HepG2 (cell line): ENCODE results near the gene NOSTRIN. TPM values are rescaled to one million over a fixed set of nuclear protein-coding genes. Genes with fewer than 3 reads are reported as not detected.

Experiments
- DMTF1 ChIP-seq: sonication (generic); formaldehyde crosslinking; IDR thresholded peaks from 2 replicates; pipeline ENCODE4 v1.4.0; 2020; ENCODE audit warnings: mild to moderate bottlenecking, missing genetic modification reagents
- EEA1 ChIP-seq: sonication (generic); formaldehyde crosslinking; IDR thresholded peaks from 2 replicates; pipeline ENCODE4 v1.5.1; 2020; ENCODE audit warnings: mild to moderate bottlenecking, missing genetic modification reagents, borderline replicate concordance
- FOSL2 ChIP-seq: sonication (generic); formaldehyde crosslinking; IDR thresholded peaks from 2 replicates; pipeline ENCODE4 v1.4.0; 2020; ENCODE audit warnings: missing genetic modification reagents
- HDAC2 ChIP-seq: sonication (generic); formaldehyde crosslinking; IDR thresholded peaks from 2 replicates; pipeline ENCODE4 v1.4.0; 2020; ENCODE audit warnings: missing genetic modification reagents
- KAT7 ChIP-seq: IDR thresholded peaks from 2 replicates; pipeline ENCODE4 v1.6.1; 2018; ENCODE audit warnings: borderline replicate concordance, missing compliant biosample characterization
- MED13 ChIP-seq: sonication (generic); formaldehyde crosslinking; IDR thresholded peaks from 2 replicates; pipeline ENCODE4 v1.5.0; 2020; ENCODE audit warnings: missing genetic modification reagents
- NCOA2 ChIP-seq: sonication (generic); formaldehyde crosslinking; IDR thresholded peaks from 2 replicates; pipeline ENCODE4 v1.8.0; 2022; ENCODE audit warnings: inconsistent platforms
- NR2F2 ChIP-seq: IDR thresholded peaks from 2 replicates; pipeline ENCODE4 v1.6.1; 2012; ENCODE audit warnings: low read depth, inconsistent platforms, borderline replicate concordance
- PLRG1 ChIP-seq: fragments of 450-650 bp; conservative IDR thresholded peaks from 2 replicates; pipeline ENCODE4 v1.6.1; 2016
- PTBP1 ChIP-seq: fragments of 200-400 bp; formaldehyde crosslinking; IDR thresholded peaks from 2 replicates; pipeline ENCODE4 v1.6.1; 2018; ENCODE audit warnings: low read length, low read depth; ENCODE audit not compliant: poor library complexity, severe bottlenecking
- SIN3B ChIP-seq: fragments of 150-350 bp; IDR thresholded peaks from 2 replicates; pipeline ENCODE4 v1.6.1; 2014; ENCODE audit warnings: low read length
- SRSF9 ChIP-seq: fragments of 200-400 bp; formaldehyde crosslinking; IDR thresholded peaks from 2 replicates; pipeline ENCODE4 v1.6.1; 2018; ENCODE audit warnings: borderline replicate concordance, mild to moderate bottlenecking, low read depth, low read length; ENCODE audit not compliant: insufficient read depth, poor library complexity, severe bottlenecking
- TCF7 ChIP-seq: sonication (generic); IDR thresholded peaks from 2 replicates; pipeline ENCODE4 v1.6.1; 2016; ENCODE audit warnings: antibody characterized with exemption, low read depth
- ZBTB7B ChIP-seq: sonication (generic); formaldehyde crosslinking; IDR thresholded peaks from 2 replicates; pipeline ENCODE4 v1.4.0; 2020; ENCODE audit warnings: missing genetic modification reagents
- ZFX ChIP-seq: sonication (generic); formaldehyde crosslinking; IDR thresholded peaks from 2 replicates; pipeline ENCODE4 v1.4.0; 2020; ENCODE audit warnings: mild to moderate bottlenecking, low read depth, missing genetic modification reagents, moderate library complexity
- ZNF335 ChIP-seq: sonication (generic); formaldehyde crosslinking; IDR thresholded peaks from 2 replicates; pipeline ENCODE4 v1.4.0; 2020; ENCODE audit warnings: missing genetic modification reagents
- ZNF501 ChIP-seq: sonication (generic); formaldehyde crosslinking; IDR thresholded peaks from 2 replicates; pipeline ENCODE4 v1.5.1; 2020; ENCODE audit warnings: mild to moderate bottlenecking, moderate library complexity, missing genetic modification reagents
- ZNF530 ChIP-seq: sonication (generic); formaldehyde crosslinking; IDR thresholded peaks from 2 replicates; pipeline ENCODE4 v1.5.0; 2020; ENCODE audit warnings: low read depth, mild to moderate bottlenecking, missing genetic modification reagents
- ZNF576 ChIP-seq: sonication (generic); formaldehyde crosslinking; IDR thresholded peaks from 2 replicates; pipeline ENCODE4 v1.4.0; 2020; ENCODE audit warnings: mild to moderate bottlenecking, missing genetic modification reagents
- ZNF580 ChIP-seq: IDR thresholded peaks from 2 replicates; pipeline ENCODE4 v1.6.1; 2016; ENCODE audit warnings: low read depth, borderline replicate concordance
- ZNF597 ChIP-seq: sonication (generic); formaldehyde crosslinking; IDR thresholded peaks from 2 replicates; pipeline ENCODE4 v1.5.0; 2020; ENCODE audit warnings: missing genetic modification reagents
- ZNF605 ChIP-seq: sonication (generic); formaldehyde crosslinking; IDR thresholded peaks from 2 replicates; pipeline ENCODE4 v1.8.0; 2022; ENCODE audit warnings: mild to moderate bottlenecking, missing genetic modification reagents
- ZNF713 ChIP-seq: sonication (generic); formaldehyde crosslinking; IDR thresholded peaks from 2 replicates; pipeline ENCODE4 v1.4.0; 2020; ENCODE audit warnings: mild to moderate bottlenecking, missing genetic modification reagents
- ZNF746 ChIP-seq: sonication (generic); formaldehyde crosslinking; IDR thresholded peaks from 2 replicates; pipeline ENCODE4 v1.8.0; 2022; ENCODE audit warnings: mild to moderate bottlenecking, missing genetic modification reagents
- ZNF800 ChIP-seq: sonication (generic); formaldehyde crosslinking; IDR thresholded peaks from 2 replicates; pipeline ENCODE4 v1.4.0; 2020; ENCODE audit warnings: missing genetic modification reagents
- polyA plus RNA-seq, 8 experiments: library from polyadenylated mRNA; depleted of rRNA in 3 of 8; stranded (reverse) in 7 of 8; unstranded in 1 of 8; fragments of >200 nt; fragmentation: Illumina TruSeq in 4 of 8; extraction: Trizol in 4 of 8; gene quantifications; 2 replicates each; pipeline versions ENCODE4 v1.2.1 to v1.2.3, GENCODE V29; 2011 to 2016; ENCODE audit warnings: low read depth in 4 of 8, missing spikeins in 1 of 8, mixed read lengths in 1 of 8; ENCODE audit not compliant: insufficient read depth in 1 of 8
- total RNA-seq, 5 experiments: library from RNA; depleted of rRNA; stranded (reverse); fragments of >200 nt; fragmentation: Illumina TruSeq; extraction: Trizol; gene quantifications; 2 replicates each; pipeline ENCODE4 v1.2.3, GENCODE V29; 2016; ENCODE audit warnings: low read depth in 1 of 5

The NOSTRIN gene
- total and polyA plus RNA-seq, 2 of the 13 experiments (the other 11 are each of a cell fraction or from before 2014, with no cell fraction given): 0.22 TPM

GRCh38 chr2:168890006-168890782, 87.8 kb downstream of the NOSTRIN start, which contains the start of gene SPC25 (continued):
- TF ChIP-seq ZNF501 (CRISPR knock-in tag) (peak; percentile 92), SRSF9 (no peak), ZNF800 (CRISPR knock-in tag) (no peak), ZNF597 (CRISPR knock-in tag) (no peak), ZNF746 (CRISPR knock-in tag) (no peak), TCF7 (no peak), ZNF530 (CRISPR knock-in tag) (no peak), EEA1 (CRISPR knock-in tag) (no peak), ZNF576 (CRISPR knock-in tag) (no peak), ZNF335 (CRISPR knock-in tag) (no peak), ZBTB7B (no peak; the same call in none of the 2 replicates), KAT7 (CRISPR knock-in tag) (peak; percentile 61; the same call in 1 of the 2 replicates), MED13 (CRISPR knock-in tag) (0 out of 2 replicates have a peak, but pooled peaks have one; percentile 24), PLRG1 (no peak), HDAC2 (CRISPR knock-in tag) (peak; percentile 70; the same call in 1 of the 2 replicates), ZNF580 (CRISPR knock-in tag) (peak; percentile 62; the same call in 1 of the 2 replicates), FOSL2 (CRISPR knock-in tag) (peak; percentile 31), ZNF605 (CRISPR knock-in tag) (no peak), SIN3B (peak; percentile 94), NR2F2 (no peak; the same call in 1 of the 2 replicates), DMTF1 (CRISPR knock-in tag) (no peak), PTBP1 (no peak), NCOA2 (CRISPR knock-in tag) (peak; percentile 38; the same call in 1 of the 2 replicates), ZFX (CRISPR knock-in tag) (peak; percentile 91), ZNF713 (CRISPR knock-in tag) (0 out of 2 replicates have a peak, but pooled peaks have one; percentile 54)
